Tibial artery (tissue), 4 donors: ENCODE measurements around the gene GLP2R.

Experiments used
- DNase-seq, 2 donors: peaks; one replicate each; pipeline ENCODE4 v3.0.0-alpha.2; 2019
- H3K27ac ChIP-seq, 2 donors: fragments of 200-600 bp; sonication (generic) in 1 of 2; 1 replicate in 1 of 2; 2 replicates in 1 of 2; pipeline ENCODE4 v1.5.1; 2018 to 2019; ENCODE audit warnings: mild to moderate bottlenecking in 1 of 2
- H3K27me3 ChIP-seq, 2 donors: fragments of 200-600 bp; sonication (generic) in 1 of 2; one replicate each; pipeline versions ENCODE4 v1.5.1 to v1.6.0; 2016 to 2019
- H3K36me3 ChIP-seq, 3 donors: fragments of 200-600 bp; sonication (generic) in 2 of 3; one replicate each; pipeline ENCODE4 v1.5.1; 2016 to 2019; ENCODE audit warnings: mild to moderate bottlenecking in 2 of 3
- H3K4me1 ChIP-seq, 4 donors: fragments of 200-600 bp; sonication (generic) in 2 of 4; 1 replicate in 3 of 4; 2 replicates in 1 of 4; pipeline ENCODE4 v1.5.1; 2016 to 2019
- H3K4me3 ChIP-seq, 2 donors: fragments of 200-600 bp; sonication (generic) in 1 of 2; 1 replicate in 1 of 2; 2 replicates in 1 of 2; pipeline ENCODE4 v1.5.1; 2018 to 2019; ENCODE audit warnings: mild to moderate bottlenecking in 2 of 2
- H3K9me3 ChIP-seq, 3 donors: fragments of 200-600 bp; sonication (generic) in 1 of 3; one replicate each; pipeline ENCODE4 v1.5.1; 2016 to 2019
- intact Hi-C: fragments of 100-400 bp; cut with DNase I; formaldehyde crosslinking; loops from one replicate; pipeline ENCODE4 v1.15.0; 2023; ENCODE audit warnings: low total_unique reads
- TF ChIP-seq, protein P1 (sequence below), 2 experiments: fragments of 200-600 bp in 1 of 2; fragments of 450-650 bp in 1 of 2; IDR thresholded peaks; one replicate each; pipeline ENCODE4 v1.5.1; 2017 to 2019; ENCODE audit warnings: antibody characterized with exemption in 2 of 2, mild to moderate bottlenecking in 1 of 2, moderate library complexity in 1 of 2

GLP2R gene

DNA sequence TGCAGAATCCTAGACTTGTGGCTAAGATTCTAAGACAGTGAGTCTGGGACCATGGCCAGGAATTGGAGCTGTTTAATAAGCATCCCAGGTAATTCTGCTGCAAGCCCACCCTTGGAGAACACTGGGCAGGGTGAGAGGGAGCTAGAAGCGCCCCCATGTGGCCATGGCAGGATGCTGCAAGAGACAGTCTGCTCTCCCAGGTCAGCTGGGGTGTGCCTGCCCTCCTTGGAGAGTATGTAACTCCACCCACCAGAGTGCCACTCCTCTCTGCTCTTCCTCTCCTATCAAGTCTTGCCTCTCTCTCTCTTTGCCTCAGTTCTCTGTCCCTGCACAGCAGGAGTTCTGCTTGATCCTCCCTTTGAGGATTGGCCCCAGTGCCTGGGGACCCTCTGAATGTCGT, 64.4 kb downstream of the GLP2R start:
- peaks cover 0 to 8% (median 0%) of the 10 kb centered on the region in 3 donors for H3K9me3 ChIP-seq
- H3K4me1 ChIP-seq = no peaks in the 10 kb centered on the region
- no peaks in the 10 kb centered on the region for H3K27me3 ChIP-seq
- no peaks in the 10 kb centered on the region for H3K36me3 ChIP-seq
- TF ChIP-seq, protein P1, sequence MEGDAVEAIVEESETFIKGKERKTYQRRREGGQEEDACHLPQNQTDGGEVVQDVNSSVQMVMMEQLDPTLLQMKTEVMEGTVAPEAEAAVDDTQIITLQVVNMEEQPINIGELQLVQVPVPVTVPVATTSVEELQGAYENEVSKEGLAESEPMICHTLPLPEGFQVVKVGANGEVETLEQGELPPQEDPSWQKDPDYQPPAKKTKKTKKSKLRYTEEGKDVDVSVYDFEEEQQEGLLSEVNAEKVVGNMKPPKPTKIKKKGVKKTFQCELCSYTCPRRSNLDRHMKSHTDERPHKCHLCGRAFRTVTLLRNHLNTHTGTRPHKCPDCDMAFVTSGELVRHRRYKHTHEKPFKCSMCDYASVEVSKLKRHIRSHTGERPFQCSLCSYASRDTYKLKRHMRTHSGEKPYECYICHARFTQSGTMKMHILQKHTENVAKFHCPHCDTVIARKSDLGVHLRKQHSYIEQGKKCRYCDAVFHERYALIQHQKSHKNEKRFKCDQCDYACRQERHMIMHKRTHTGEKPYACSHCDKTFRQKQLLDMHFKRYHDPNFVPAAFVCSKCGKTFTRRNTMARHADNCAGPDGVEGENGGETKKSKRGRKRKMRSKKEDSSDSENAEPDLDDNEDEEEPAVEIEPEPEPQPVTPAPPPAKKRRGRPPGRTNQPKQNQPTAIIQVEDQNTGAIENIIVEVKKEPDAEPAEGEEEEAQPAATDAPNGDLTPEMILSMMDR (IDR thresholded peaks at IDR 0.05) = peak; percentile 18 to 25
- intact Hi-C loops = no loop called here
- DNase-seq = no peak
- H3K4me3 ChIP-seq = no peak overlapping the region
- no peak overlapping the region for H3K27ac ChIP-seq

DNA sequence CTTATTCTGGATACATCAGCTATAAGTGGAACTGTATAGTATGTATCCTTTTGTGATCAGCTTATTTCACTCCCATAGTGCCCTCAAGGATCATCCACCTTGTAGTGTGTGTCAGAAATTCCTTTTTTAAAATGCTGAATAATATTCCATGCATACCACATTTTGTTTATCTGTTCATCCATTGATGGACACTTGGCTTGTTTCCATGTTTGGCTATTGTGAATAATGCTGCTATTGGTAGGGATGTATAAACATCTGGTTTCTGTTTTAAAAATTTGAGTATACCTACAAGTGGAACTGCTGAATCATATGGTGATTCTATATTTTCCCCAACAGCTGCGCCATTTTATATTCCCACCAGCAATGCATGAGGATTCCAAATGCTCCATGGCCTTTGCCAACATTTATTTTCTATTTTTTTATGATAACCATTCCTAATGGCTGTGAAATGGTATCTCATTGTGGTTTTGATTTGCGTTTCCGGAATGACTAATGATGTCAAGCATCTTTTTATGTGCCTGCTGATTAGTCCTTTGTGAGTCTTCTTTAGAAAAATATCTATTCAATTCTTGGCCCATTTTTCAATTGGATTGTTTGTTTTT, 67.8 kb downstream of the GLP2R start:
- DNase-seq = no peak
- no peaks in the 10 kb centered on the region for H3K4me1 ChIP-seq
- intact Hi-C loops = no loop called here
- H3K27ac ChIP-seq = no peak overlapping the region
- TF ChIP-seq, protein P1 (IDR thresholded peaks at IDR 0.05) = no peak
- H3K9me3 ChIP-seq = peaks cover 0 to 8% (median 0%) of the 10 kb centered on the region in 3 donors
- H3K27me3 ChIP-seq = no peaks in the 10 kb centered on the region
- no peaks in the 10 kb centered on the region for H3K36me3 ChIP-seq
- no peak overlapping the region for H3K4me3 ChIP-seq

DNA sequence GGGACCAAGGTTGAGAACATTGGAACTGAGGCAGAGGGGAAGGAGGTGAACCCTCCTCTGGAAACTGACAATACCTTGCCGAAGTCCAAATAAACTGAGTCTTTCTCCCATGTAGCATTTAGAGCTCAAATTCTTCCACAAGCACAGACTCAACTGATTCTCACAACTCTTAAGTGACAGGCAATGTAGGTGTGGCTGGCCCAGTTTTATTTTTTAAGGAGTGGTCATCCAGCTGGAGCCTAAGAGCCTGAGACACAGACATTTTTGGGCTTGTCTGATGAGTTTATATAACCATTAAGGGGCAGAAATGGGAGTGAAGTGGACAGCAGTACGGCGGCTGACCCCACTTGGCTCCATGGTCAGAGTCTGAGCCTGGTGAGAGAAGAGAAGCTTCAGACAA, 68.5 kb downstream of the GLP2R start:
- intact Hi-C loops = no loop called here
- no peak overlapping the region for H3K4me3 ChIP-seq
- H3K27ac ChIP-seq = no peak overlapping the region
- DNase-seq = no peak
- H3K9me3 ChIP-seq = peaks cover 0 to 8% (median 0%) of the 10 kb centered on the region in 3 donors
- H3K27me3 ChIP-seq = no peaks in the 10 kb centered on the region
- no peaks in the 10 kb centered on the region for H3K4me1 ChIP-seq
- TF ChIP-seq, protein P1 (IDR thresholded peaks at IDR 0.05) = no peak
- no peaks in the 10 kb centered on the region for H3K36me3 ChIP-seq

GRCh38 chr17:9895923-9896322, 70.2 kb downstream of the GLP2R start:
- H3K27ac ChIP-seq = no peak overlapping the region
- peaks cover 0 to 8% (median 0%) of the 10 kb centered on the region in 3 donors for H3K9me3 ChIP-seq
- intact Hi-C loops = no loop called here
- no peaks in the 10 kb centered on the region for H3K4me1 ChIP-seq
- no peaks in the 10 kb centered on the region for H3K27me3 ChIP-seq
- DNase-seq = no peak
- TF ChIP-seq, protein P1 (IDR thresholded peaks at IDR 0.05) = no peak
- no peaks in the 10 kb centered on the region for H3K36me3 ChIP-seq
- no peak overlapping the region for H3K4me3 ChIP-seq

GRCh38 chr17:9897372-9897968, 71.7 kb downstream of the GLP2R start:
- Histone ChIP-seq H3K36me3 (no peaks in the 10 kb centered on the region), H3K27me3 (no peaks in the 10 kb centered on the region), H3K4me3 (no peak overlapping the region), H3K9me3 (peaks cover 0 to 8% (median 0%) of the 10 kb centered on the region in 3 donors), H3K27ac (no peak overlapping the region), H3K4me1 (no peaks in the 10 kb centered on the region)
- TF ChIP-seq, protein P1 (IDR thresholded peaks at IDR 0.05) = no peak
- DNase-seq = no peak
- intact Hi-C loops = no loop called here
